Left ventricle myocardium superior (tissue), 1 donor: ENCODE data around the gene DAO. TPM values are rescaled to one million over a fixed set of nuclear protein-coding genes. Genes with fewer than 3 reads are reported as not detected.
"Not testable (repeated sequence)": the region's sequence is repeated elsewhere in the genome, so short reads cannot be mapped to it uniquely, and the experiment has no call there.

Experiments used
- ATAC-seq: fragments of 200-7000 bp; cut with Tn5 transposase; one replicate; pipeline ENCODE4 v1.9.1; 2020; ENCODE audit warnings: mild to moderate bottlenecking, moderate library complexity
- DNase-seq: peaks from one replicate; pipeline ENCODE4 v3.0.0-alpha.2; 2020
- intact Hi-C: fragments of 100-400 bp; cut with micrococcal nuclease; formaldehyde crosslinking; loops from one replicate; pipeline ENCODE4 v1.11.0; 2022
- long read RNA-seq: library from polyadenylated mRNA; unstranded; transcript quantifications from one replicate; pipeline ENCODE4 v2.0.0, GENCODE V29; 2021
- total RNA-seq: library from RNA; stranded (reverse); fragmentation: NEBNext Ultra II Directional; extraction: Animal tissue kit (Norgen Biotek cat#: 25700); gene quantifications from one replicate; pipeline ENCODE4 v1.2.1, GENCODE V29; 2021
- donor health status: DM: no; HTN: yes; CAD: no; lungs with severe emphysema.

Gene DAO
- total RNA-seq: not detected
- long read RNA-seq: 0 reads

- ATAC-seq: no peak
- intact Hi-C loops: no loop called here
These were observed at the start of gene DAO for GRCh38 chr12:108879615-108880254. TSS of gene DAO (plus strand) at chr12:108880092. CDS start at chr12:108885007, 4,915 bp downstream.

GRCh38 chr12:108831309-108831991 lies 48.4 kb upstream of the DAO start:
- intact Hi-C loops: no loop called here
- ATAC-seq: no peak
- DNase-seq: no peak

More at GRCh38 chr12:108879615-108880254, at the start of gene DAO:
- DNase-seq: no peak

DNA sequence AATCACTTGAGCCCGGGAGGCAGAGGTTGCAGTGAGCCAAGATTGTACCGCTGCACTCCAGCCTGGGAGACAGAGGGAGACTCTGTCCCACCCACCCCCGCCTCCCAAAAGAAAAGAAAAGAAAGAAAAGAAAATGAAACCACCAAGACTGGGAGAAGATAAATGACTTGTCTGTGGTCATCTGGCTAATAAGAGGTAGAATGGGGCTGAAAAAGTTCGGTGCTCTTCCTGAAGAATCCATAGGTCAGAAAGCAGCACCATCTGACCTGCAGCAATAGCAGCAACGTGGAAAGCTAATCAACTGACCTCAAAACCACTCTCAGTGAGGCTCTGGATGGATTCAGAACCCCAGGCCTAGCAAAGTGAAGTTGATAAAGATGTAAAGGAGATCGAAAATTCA lies 47.7 kb upstream of the DAO start:
- intact Hi-C loops: no loop called here
- no peak for ATAC-seq
- no peak for DNase-seq

- DNase-seq: no peak
- intact Hi-C loops: no loop called here
- ATAC-seq: peak; percentile 85
These were observed 47.0 kb upstream of the DAO start for GRCh38 chr12:108832730-108833354.

- intact Hi-C loops: no loop called here
- ATAC-seq: peak; percentile 25
- DNase-seq: peak; percentile 59
These were observed 46.5 kb upstream of the DAO start for GRCh38 chr12:108833355-108833733.

GRCh38 chr12:108833757-108834472 lies 46.0 kb upstream of the DAO start:
- intact Hi-C loops: no loop called here
- ATAC-seq: peak; percentile 66
- DNase-seq: peak; percentile 89

DNA sequence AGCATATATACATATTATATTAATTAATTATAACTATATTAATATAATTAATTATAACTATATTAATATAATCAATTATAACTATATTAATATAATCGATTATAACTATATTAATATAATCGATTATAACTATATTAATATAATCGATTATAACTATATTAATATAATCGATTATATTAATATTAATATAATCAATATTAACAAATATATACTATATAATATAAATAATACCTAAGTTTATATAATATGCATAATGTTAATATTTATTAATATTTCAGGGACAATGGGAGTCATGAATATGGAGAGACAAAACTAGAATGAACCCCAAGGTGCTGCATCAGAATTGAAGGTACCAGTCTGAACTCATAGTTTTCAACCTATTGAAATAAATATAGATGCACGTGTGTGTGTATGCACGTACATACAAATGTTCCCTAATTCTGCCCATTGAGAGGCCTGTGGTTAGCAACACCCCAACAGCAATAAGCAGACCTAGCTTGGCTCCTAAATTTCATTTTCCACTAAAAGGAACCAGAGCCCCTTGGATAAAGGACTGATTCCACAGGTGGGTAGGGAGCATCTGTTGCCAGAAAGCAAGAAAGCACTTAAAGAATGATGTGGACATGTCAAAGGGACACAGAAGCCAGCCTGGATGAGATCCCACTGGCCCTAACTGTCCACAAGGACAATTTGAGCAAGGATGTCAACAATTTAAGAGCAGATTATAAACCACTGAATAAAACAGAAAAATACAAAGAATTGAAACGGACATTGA lies 43.8 kb upstream of the DAO start:
- no peak for ATAC-seq

DNA sequence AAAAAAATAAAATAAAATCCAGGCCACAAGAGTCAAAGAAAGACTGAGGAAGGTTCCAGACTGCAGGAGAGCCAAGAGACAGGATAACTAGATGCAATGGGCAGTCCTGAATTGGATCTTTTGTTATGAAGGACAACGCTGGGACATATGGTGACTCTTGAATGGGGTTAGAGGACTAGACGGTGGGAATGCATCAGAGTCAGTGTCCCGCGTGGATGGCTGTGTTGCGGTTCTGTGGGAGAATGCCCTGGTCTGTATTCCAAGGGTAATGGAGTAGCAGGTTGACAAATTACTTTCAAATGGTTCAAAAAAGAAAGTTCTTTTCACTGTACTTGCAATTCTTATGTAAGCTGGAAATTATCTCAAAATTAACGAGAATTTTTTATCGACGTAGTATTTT lies 42.7 kb upstream of the DAO start:
- intact Hi-C loops: no loop called here
- ATAC-seq (no peak), DNase-seq (no peak)

More for the DNA sequence above, 43.8 kb upstream of the DAO start:
- intact Hi-C loops: no loop called here
- DNase-seq: no peak

DNA sequence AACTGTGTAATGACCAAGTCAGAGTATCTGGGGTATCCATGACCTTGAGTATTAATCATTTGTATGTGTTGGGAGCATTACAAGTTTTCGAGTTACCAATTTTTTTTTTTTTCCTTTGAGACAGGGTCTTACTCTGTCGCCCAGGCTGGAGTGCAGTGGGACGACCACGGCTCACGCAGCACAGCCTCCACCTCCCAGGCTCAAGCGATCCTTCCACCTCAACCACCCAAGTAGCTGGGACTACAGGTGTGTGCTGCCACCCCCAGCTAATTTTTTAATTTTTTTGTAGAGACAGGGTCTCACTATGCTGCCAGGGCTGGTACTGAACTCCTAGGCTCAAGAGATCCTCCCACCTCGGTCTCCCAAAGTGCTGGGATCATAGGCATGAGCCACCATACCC lies 42.2 kb upstream of the DAO start:
- intact Hi-C loops: no loop called here
- DNase-seq (no peak), ATAC-seq (no peak)

DNA sequence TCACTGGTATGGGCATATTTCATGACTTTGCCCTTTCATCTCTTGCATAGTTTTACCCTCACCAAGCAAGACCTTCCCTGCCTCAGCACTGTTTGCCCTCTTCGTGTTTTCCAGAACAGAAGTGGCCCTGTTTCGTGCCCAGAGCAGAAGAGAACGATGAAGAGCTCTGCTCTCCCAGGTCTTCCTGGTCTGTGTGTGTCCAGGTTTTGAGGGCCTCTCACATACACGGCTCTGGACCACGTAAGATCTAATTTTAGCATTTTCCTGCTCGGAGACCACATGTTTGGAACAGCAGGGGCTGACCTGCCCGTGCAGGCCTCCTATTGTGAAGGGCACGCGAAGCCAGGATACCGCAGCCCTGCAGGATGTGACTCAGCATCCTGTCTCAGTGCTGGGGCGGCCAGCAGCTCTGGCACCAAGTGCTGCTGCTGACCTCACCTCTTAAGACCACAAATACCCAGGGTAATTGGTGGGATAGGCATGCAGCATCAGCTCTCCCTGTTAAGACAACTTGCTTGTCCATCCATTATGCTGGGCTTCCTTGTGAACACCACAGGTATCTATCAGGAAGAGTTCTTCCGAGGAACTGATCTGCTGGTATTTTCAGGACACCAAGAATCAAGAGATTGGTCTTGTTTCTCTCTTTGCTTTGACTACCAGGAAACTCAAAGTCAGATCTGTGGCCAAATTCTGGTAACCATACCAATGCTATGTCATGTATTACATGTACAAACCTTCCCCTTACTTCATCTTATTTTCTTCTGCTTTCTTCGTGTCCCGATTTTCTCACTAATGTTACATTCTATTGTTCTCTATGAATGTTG lies 41.5 kb upstream of the DAO start:
- DNase-seq (peak; percentile 91), ATAC-seq (peak; percentile 90)
- intact Hi-C loops: no loop called here

GRCh38 chr12:108839018-108839889 lies 40.6 kb upstream of the DAO start:
- intact Hi-C loops: no loop called here
- peak; percentile 27 for ATAC-seq
- DNase-seq: peak; percentile 59

GRCh38 chr12:108839890-108840230 lies 40.0 kb upstream of the DAO start:
- peak; percentile 39 for DNase-seq

DNA sequence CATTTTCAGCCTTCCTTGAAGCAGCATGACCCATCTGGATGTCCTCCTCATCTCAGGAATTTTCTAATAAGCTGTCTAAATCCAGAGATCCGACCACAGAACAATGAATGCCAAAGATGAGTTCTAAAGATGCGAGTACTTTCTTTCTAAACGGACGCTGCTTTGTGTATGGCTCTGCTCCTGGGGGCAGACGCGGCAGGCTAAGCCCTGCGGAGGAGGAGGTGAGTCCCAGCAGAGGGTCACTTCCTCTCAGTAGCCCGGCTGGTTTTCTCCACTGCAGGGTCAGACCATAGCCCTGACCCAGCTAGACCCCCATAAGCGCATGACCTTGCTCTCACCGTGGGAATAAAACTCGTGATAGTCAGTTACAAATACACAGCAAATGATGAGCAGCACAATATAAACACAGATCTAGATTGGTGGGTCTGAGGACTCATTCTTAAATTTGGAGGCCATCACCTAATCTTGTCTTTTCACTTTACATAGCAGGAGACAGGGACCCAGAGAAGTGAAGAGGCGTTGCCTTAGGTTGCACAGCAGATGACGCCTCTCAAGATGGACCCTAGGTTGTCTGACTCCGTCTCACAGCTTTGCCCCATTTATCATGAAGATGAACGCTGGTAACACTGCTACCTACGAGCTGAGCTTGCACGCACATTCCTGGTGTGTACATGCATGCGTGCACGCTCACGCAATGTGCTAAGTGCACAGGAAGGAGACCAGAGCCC lies 39.1 kb upstream of the DAO start:
- intact Hi-C loops: no loop called here
- no peak for DNase-seq

More at GRCh38 chr12:108839890-108840230, 40.0 kb upstream of the DAO start:
- ATAC-seq: peak; percentile 5
- intact Hi-C loops: no loop called here

DNA sequence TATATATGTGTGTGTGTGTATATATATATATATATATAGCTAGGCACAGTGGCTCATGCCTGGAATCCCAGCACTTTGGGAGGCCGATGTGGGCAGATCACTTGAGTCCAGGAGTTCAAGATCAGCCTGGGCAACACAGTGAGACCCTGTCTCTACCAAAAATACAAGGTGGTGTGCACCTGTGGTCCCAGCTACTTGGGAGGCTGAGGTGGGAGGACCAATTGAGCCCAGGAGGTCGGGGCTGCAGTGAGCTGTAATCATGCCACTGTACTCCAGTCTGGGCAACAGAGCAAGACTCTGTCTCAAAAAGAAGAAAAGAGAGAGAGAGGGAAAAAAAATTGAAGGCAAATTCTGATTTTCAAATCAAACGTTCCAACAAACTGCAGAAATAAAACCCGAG lies 38.1 kb upstream of the DAO start:
- DNase-seq, ATAC-seq, intact Hi-C loops: not testable (repeated sequence)

More for the DNA sequence above, 39.1 kb upstream of the DAO start:
- ATAC-seq: no peak

DNA sequence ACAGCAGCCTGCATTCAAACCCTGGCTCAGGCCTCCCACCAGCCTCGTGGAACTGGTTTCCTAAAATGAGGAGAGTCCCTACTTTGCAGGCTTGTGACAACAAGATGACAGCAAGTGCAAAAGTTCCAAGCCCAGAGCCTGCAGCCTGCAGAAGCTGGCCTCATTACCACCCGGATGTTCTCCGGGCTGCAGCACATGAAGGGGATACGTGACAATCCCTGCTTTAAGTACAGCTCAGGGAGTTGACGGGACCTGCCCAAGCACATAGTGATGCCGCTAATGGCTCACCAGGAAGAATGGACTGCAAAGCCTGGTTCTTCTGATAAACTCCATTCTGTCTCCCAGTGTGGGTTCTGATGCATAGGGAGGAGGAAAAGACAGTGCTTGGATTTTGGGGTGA lies 37.5 kb upstream of the DAO start:
- no peak for ATAC-seq
- intact Hi-C loops: no loop called here
- DNase-seq: no peak

DNA sequence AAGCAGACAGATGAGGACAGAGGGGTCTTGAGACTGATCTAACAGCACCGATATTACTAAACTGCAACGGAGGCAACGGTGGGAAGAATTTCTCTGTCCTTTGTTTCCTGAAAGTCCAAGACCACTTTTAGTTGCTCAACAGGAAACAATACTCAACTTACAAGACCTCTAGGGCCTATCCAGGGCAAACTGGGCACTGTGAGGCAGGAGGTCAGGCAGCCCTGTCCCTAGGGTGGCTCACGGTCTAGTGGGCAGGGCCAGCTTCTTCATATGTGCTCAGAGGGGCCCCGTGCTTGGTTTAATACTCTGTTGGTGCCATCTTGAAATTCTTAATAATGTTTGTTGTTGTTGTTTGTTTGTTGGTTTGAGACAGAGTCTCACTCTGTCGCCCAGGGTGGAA lies 36.7 kb upstream of the DAO start:
- ATAC-seq (no peak), DNase-seq (no peak)
- intact Hi-C loops: no loop called here

- peak; percentile 2 for ATAC-seq
- intact Hi-C loops: no loop called here
- no peak for DNase-seq
These were observed 34.2 kb upstream of the DAO start for GRCh38 chr12:108845696-108846095.
